Ascending aorta (tissue), 2 donors: ENCODE data around the gene SETDB1. TPM values are rescaled to one million over a fixed set of nuclear protein-coding genes. Genes with fewer than 3 reads are reported as not detected.

Source experiments
- DNase-seq, 2 donors: peaks; one replicate each; pipeline ENCODE4 v3.0.0-alpha.2; 2019; ENCODE audit warnings: low spot score in 2 of 2
- H3K27ac ChIP-seq, 2 donors: fragments of 200-600 bp; sonication (generic); one replicate each; pipeline ENCODE4 v1.5.1; 2016 to 2017; ENCODE audit warnings: mild to moderate bottlenecking in 1 of 2
- H3K27me3 ChIP-seq: fragments of 200-600 bp; sonication (generic); one replicate; pipeline ENCODE4 v1.5.1; 2017
- H3K36me3 ChIP-seq, 2 donors: fragments of 200-600 bp; sonication (generic); one replicate each; pipeline ENCODE4 v1.5.1; 2016
- H3K4me1 ChIP-seq, 2 donors: fragments of 200-600 bp; sonication (generic); one replicate each; pipeline ENCODE4 v1.5.1; 2016 to 2017; ENCODE audit warnings: mild to moderate bottlenecking in 1 of 2
- H3K4me3 ChIP-seq, 2 donors: fragments of 200-600 bp; sonication (generic); one replicate each; pipeline ENCODE4 v1.5.1; 2016 to 2017; ENCODE audit warnings: mild to moderate bottlenecking in 1 of 2
- H3K9me3 ChIP-seq, 2 donors: fragments of 200-600 bp; sonication (generic); one replicate each; pipeline ENCODE4 v1.5.1; 2016
- CTCF ChIP-seq, 3 experiments: fragments of 200-600 bp in 2 of 3; fragments of 450-650 bp in 1 of 3; sonication (generic) in 2 of 3; IDR thresholded peaks; one replicate each; pipeline ENCODE4 v1.5.1; 2016 to 2019; ENCODE audit warnings: antibody characterized with exemption in 3 of 3, mild to moderate bottlenecking in 1 of 3, moderate library complexity in 1 of 3
- intact Hi-C: fragments of 100-400 bp; cut with DNase I; formaldehyde crosslinking; loops from one replicate; pipeline ENCODE4 v1.15.1; 2023
- total RNA-seq: library from RNA; depleted of rRNA; stranded (reverse); fragments of >200 nt; gene quantifications from one replicate; pipeline ENCODE4 v1.1.0, GENCODE V29; 2016

SETDB1 gene
- total RNA-seq, 1 donor from 2014 or later, result 21.3 TPM

GRCh38 chr1:150963321-150964163 lies 37.4 kb downstream of the SETDB1 start:
- Histone ChIP-seq H3K27me3 (no peaks in the 10 kb centered on the region), H3K36me3 (peaks cover 89 to 98% of the 10 kb centered on the region in 2 donors), H3K4me3 (no peak overlapping the region), H3K4me1 (no peaks in the 10 kb centered on the region), H3K27ac (no peak overlapping the region), H3K9me3 (no peaks in the 10 kb centered on the region)
- no peak for DNase-seq
- intact Hi-C loops, result no loop called here
- no peak for TF ChIP-seq CTCF (IDR thresholded peaks at IDR 0.05)

- H3K27me3 ChIP-seq, result no peaks in the 10 kb centered on the region
- intact Hi-C loops, result no loop called here
- no peak for DNase-seq
- H3K4me1 ChIP-seq, result no peaks in the 10 kb centered on the region
- TF ChIP-seq CTCF (IDR thresholded peaks at IDR 0.05), result no peak
- peaks cover 92 to 98% of the 10 kb centered on the region in 2 donors for H3K36me3 ChIP-seq
- H3K4me3 ChIP-seq, result no peak overlapping the region
- H3K27ac ChIP-seq, result no peak overlapping the region
- H3K9me3 ChIP-seq, result no peaks in the 10 kb centered on the region
These were observed 38.0 kb downstream of the SETDB1 start for GRCh38 chr1:150964164-150964489.

GRCh38 chr1:150965605-150966004 lies 39.4 kb downstream of the SETDB1 start:
- intact Hi-C loops, result no loop called here
- Histone ChIP-seq H3K9me3 (no peaks in the 10 kb centered on the region), H3K36me3 (peaks cover 79 to 84% of the 10 kb centered on the region in 2 donors), H3K27me3 (no peaks in the 10 kb centered on the region), H3K27ac (no peak overlapping the region), H3K4me1 (peaks cover 0 to 10% of the 10 kb centered on the region in 2 donors), H3K4me3 (no peak overlapping the region)
- DNase-seq, result no peak
- TF ChIP-seq CTCF (IDR thresholded peaks at IDR 0.05), result no peak

- no peak overlapping the region for H3K4me3 ChIP-seq
- H3K4me1 ChIP-seq, result peaks cover 0 to 14% of the 10 kb centered on the region in 2 donors
- intact Hi-C loops, result no loop called here
- no peak for TF ChIP-seq CTCF (IDR thresholded peaks at IDR 0.05)
- H3K36me3 ChIP-seq, result peaks cover 76 to 80% of the 10 kb centered on the region in 2 donors
- H3K9me3 ChIP-seq, result no peaks in the 10 kb centered on the region
- DNase-seq, result no peak
- no peak overlapping the region for H3K27ac ChIP-seq
- no peaks in the 10 kb centered on the region for H3K27me3 ChIP-seq
These were observed 39.8 kb downstream of the SETDB1 start for GRCh38 chr1:150966011-150966410.

- intact Hi-C loops, result no loop called here
- no peak overlapping the region for H3K27ac ChIP-seq
- peaks cover 4 to 33% of the 10 kb centered on the region in 2 donors for H3K4me1 ChIP-seq
- H3K9me3 ChIP-seq, result no peaks in the 10 kb centered on the region
- H3K4me3 ChIP-seq, result no peak overlapping the region
- no peak for TF ChIP-seq CTCF (IDR thresholded peaks at IDR 0.05)
- H3K36me3 ChIP-seq, result peaks cover 58 to 61% of the 10 kb centered on the region in 2 donors
- H3K27me3 ChIP-seq, result no peaks in the 10 kb centered on the region
- DNase-seq, result no peak
These were observed 41.8 kb downstream of the SETDB1 start for GRCh38 chr1:150967936-150968335.
